Stromal cell of bone marrow (primary cell): ENCODE data around the gene ZNF441.
"Not testable (repeated sequence)": the region's sequence is repeated elsewhere in the genome, so short reads cannot be mapped to it uniquely, and the experiment has no call there.

ENCODE experiments used
- DNase-seq: peaks from one replicate; pipeline ENCODE4 v3.0.0-alpha.2; 2012; ENCODE audit warnings: low read depth

Gene ZNF441

DNA sequence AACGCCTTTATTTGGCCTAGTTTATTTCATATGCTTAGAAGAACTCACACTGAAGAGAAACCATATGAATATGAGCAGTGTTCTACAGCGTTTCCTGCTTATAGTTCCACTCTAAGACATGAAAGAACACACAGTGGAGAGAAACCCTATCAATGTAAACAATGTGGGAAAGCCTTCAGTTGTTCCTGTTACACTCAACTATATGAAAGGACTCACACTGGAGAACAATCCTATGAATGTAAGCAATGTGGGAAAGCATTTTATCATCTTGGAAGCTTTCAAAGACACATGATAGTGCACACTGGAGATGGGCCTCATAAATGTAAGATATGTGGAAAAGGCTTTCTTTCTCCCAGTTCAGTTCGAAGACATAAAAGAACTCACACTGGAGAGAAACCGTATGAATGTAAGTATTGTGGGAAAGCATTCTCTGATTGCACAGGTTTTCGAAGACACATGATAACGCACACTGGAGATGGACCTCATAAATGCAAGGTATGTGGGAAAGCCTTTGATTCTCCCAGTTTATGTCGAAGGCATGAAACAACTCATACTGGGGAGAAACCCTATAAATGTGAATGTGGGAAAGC, 13.7 kb downstream of the ZNF441 start:
- DNase-seq: no peak

DNA sequence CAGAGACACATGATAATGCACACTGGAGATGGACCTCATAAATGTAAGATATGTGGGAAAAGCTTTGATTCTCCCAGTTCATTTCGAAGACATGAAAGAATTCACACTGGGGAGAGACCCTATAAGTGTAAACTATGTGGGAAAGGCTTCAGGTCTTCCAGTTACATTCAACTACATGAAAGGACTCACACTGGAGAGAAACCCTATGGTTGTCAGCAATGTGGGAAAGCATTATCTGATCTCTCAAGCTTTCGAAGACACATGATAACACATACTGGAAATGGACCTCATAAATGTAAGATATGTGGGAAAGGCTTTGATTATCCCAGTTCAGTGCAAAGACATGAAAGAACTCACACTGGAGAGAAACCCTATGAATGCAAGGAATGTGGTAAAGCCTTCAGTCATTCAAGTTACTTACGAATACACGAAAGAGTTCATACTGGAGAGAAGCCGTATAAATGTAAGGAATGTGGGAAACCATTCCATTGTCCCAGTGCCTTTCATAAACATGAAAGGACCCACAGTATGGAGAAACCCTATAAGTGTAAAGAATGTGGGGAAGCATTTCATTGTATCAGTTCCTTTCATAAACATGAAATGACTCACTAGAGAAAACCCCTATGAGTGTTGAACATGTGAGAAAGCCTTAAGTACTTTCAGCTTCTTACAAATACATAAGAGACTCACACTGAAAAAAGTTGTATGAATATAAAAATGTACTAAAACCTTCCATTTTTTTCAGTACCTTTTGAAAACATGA, 14.7 kb downstream of the ZNF441 start:
- DNase-seq: no peak

DNA sequence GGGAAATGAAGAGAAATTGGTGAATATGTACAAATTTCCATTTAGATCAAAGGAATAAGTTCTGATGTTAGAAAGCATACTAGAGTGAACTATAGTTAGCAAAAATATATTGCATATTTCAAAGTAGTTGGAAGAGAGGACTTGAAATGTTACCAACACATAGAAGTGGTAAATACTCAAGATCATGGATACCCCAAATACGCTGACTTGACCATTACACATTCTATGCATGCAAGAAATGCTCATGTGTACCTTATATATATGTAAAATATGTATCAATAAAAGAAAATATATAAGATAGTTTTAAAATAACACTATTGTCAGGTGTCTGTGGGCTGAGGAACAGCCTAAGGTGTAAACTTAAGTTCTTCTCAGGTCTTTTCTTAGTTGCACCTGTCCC, 17.0 kb downstream of the ZNF441 start:
- DNase-seq: no peak

DNA sequence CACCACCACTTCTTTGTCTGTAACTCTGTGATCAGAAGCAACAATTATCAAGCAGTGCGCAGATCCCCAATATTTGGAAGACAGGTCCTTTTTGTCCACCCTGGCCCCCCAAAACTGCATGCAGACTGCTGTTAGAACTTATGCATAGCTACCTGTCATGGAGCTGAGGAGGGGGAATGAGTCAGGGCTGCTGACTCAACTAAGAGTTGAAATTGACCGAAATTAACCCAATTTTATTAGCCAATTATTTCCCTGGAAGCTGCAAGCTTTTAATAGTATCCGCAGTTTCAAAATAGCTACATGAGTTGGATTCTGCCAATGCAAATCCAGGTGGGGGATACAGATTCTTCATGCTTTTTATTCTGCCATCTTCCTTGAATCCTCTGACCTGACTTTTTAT, 17.6 kb downstream of the ZNF441 start:
- no peak for DNase-seq

DNA sequence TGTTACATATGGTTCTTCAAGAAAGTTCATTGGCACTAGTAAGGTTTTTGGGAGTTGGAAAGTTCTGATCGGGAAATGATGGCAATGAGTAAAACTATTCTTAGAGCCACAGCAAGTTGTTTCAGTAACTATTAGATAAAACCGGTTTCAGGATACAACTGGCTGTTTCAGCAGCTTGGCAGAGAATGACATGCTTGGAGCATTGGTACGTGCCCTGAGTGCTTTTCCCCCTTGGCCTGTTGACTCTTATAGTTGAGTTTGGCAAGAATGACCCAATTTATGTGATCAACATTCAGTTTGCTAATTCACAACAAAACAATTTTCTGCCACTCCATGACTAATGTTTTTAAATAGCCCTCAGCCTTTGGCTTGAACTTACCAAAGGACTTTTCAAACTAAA, 20.7 kb downstream of the ZNF441 start:
- no peak for DNase-seq

DNA sequence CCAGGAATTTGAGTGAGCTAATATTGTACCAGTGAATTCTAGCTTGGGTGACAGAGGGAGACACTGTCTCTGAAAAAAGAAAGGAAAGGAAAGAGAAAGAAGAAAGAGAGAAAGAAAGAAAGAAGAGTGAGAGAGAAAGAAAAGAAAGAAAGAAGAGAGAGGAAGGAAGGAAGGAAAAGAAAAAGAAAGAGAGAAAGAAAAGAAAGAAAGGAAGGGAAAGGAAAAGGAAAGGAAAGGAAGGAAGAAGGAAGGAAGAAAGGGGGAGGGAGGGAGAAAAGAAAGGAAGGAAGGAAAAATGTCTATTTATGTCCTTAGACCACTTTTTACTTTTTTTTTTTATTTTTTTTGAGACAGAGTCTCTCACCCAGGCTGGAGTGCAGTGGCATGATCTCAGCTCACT, 26.1 kb downstream of the ZNF441 start:
- no peak for DNase-seq

DNA sequence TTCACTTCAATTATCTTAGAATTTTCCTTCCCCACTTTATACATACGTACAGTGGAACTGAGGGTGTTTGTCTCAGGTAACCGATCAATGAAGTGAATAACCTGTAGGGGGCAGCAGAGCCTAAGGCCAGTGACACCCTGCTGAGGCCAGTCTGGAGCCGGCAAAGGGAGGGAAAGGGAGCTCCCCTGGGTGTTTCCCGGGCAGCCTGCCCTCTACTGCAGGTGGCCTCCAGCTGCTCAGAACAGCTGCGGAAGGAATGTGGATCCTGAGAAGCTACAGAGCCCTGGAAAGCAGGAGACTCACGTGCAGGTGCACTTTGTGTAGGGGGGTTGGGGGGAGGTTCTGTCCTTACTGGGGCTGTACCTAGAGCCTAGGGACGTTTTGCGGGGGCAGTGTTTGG, 30.7 kb downstream of the ZNF441 start:
- DNase-seq: peak; percentile 63

DNA sequence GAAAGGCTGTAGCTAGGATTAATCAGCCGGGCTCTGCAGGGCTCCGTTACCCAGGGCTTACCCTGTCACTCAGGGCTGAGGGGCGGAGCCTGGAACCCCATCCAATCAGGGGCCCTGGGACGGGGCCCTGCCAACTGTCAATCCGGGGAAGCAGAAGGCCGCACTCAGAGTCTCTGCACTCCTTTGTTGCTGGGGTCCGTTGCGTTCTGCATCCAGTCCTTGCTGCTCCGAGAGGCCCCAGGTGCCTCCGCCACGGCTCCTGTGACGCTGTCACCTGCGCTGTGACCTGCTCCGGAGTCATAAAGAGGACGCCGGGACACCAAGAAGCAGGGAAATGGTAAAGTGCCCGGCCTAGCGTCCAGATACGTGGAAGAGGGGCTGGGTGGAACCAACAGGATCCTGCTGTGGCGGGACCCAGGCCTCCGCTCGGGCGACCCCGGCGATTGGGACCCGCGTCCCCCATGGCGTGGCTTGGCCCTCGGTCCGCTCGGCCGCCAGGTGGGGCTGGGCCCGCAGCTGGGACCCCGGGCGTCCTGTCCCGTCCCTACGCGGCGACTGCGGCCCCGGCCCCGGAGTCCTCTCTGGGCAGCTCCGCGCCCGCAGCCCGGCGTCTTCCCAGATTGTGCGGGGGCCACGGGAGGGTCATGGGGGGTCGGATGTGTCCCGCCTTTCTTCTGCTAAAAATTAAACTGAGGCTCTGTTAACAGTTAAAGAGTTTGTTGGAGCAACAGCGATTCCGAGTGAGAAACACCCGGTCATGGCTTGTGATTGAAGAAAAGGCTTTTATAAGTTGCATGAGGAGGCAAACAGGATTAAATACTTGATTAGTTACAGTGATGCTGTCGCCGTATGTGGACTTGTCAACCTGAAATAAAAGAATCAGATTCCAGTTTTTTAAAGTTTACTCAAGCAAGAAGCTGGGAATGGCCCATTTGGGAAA, 31.9 kb downstream of the ZNF441 start, which contains the start of gene ZNF491:
ZNF491 (plus strand) TSS at position 133 of the 940 bp plus-strand sequence. CDS start 7,431 bp downstream, outside the sequence.
- DNase-seq: peak; percentile 85

DNA sequence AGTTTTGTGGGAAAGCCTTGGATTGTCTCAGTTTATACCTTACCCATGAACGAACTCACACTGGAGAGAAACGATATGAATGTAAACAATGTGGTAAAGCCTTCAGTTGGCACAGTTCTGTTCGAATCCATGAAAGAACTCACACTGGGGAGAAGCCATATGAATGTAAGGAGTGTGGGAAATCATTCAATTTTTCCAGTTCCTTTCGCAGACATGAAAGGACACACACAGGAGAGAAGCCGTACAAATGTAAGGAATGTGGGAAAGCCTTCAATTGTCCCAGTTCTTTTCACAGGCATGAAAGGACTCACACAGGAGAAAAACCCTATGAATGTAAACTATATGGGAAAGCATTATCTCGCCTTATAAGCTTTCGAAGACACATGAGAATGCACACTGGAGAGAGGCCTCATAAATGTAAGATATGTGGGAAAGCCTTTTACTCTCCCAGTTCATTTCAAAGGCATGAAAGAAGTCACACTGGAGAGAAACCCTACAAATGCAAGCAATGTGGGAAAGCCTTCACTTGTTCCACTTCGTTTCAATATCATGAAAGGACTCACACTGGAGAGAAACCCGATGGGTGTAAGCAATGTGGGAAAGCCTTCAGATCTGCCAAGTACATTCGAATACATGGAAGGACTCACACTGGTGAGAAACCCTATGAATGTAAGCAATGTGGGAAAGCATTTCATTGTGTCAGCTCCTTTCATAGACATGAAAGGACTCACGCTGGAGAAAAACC, 39.7 kb downstream of the ZNF441 start:
- no peak for DNase-seq

DNA sequence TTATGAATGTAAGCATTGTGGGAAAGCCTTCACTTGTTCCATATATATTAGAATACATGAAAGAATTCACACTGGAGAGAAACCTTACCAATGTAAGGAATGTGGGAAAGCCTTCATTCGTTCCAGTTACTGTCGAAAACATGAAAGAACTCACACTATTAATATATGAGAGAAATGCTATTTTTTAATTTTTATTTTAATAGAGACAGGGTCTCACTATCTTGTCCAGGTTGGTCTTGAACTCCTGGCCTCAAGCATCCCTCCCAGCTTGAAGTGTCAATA, 40.2 kb downstream of the ZNF441 start:
- no peak for DNase-seq

DNA sequence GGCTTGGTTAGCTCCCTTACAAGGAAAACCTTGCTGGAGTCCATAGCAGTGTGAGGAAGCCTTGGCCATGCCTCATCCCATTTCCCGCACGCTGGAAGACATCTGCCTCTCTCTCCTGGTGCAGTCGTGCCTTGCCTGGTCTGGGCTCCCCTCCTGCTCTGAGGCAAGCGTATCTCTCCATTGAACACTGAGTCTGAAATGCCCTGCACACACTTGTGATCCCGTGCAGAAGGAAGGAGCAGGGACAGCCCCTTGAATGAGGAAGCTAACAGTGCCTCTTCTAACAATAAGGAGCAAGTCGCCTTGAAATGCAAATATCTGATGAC, 46.9 kb downstream of the ZNF441 start:
- DNase-seq: no peak

DNA sequence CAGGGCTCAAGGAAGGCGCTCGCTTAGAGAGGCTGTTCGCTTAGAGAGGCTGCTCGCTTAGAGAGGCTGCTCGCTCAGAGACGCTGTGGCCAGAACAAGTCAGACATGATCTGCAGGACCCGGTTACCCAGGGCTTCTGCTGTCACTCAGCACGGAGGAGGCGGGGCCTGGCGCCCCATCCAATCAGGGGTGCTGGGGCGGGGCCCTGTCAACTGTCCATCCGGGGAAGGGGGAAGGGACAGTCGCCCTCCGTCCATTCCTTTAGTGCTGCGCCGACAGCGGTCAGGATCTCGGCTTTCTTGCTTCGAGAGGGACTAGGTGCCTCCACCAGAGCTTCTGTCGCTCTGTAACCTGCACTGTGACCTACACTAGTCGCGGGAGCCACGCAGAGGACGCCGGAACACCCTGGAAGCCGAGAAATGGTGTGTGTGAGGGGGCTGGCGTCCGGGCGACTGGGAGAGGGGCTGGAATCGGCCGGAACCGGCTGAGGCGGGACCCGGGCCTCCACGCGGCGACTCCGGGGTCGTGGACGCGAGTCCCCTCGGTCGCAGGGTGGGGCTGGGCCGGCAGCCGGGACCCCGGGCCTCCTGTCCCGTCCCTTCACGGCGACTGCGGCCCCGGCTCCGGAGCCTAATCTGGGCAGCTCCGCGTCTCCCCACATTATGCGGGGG, 47.4 kb downstream of the ZNF441 start, which contains the start of gene ZNF440:
ZNF440 (plus strand) TSS at position 245 of the 671 bp plus-strand sequence; CDS start at position 420, 175 bp downstream.
- DNase-seq: peak; percentile 90

DNA sequence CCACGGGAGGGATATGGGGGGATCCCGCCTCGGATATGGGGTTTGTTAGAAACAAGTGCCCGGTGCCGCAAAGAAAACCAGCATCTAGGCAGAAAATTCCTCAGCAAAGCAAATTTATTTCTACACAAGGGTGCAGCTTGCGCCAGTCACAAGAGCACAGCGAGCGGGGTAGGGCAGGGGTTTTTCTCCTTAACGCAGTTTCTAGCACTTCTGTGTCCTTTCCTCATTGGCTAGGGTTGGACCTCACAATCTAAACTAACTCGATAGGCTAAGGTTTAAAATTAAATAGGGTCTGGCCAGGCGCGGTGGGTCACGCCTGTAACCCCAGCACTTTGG, 47.9 kb downstream of the ZNF441 start:
- DNase-seq: no peak

DNA sequence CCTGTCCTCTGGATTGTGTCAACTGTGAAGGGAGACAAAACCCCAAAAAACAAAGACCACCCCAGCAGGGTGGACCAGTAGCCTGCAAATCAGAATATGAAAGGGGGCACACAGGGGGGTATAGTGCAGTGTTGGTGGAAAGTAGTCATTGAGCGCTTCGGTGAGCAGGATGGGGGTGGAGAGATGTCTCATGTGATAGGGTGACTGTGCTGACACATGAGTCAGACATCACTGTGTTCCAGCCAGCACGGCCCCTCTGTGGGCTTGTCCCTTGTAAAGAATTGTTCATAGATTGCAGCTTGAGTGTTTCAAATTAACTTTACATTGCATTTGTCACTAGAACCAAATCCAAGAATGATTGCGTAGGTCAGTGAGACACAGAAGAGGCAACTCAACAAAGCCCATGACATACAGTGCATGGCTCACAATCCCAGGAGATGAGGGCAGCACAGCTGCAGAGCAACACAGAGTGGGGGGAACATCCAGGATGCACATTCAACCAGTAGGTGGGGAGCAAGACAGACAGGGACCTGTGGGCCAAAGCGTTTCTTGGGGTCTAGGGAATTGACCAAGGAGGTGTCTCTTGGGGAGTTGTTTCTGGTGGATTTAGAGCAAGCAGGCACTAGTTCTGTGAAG, 54.8 kb downstream of the ZNF441 start:
- DNase-seq: no peak

DNA sequence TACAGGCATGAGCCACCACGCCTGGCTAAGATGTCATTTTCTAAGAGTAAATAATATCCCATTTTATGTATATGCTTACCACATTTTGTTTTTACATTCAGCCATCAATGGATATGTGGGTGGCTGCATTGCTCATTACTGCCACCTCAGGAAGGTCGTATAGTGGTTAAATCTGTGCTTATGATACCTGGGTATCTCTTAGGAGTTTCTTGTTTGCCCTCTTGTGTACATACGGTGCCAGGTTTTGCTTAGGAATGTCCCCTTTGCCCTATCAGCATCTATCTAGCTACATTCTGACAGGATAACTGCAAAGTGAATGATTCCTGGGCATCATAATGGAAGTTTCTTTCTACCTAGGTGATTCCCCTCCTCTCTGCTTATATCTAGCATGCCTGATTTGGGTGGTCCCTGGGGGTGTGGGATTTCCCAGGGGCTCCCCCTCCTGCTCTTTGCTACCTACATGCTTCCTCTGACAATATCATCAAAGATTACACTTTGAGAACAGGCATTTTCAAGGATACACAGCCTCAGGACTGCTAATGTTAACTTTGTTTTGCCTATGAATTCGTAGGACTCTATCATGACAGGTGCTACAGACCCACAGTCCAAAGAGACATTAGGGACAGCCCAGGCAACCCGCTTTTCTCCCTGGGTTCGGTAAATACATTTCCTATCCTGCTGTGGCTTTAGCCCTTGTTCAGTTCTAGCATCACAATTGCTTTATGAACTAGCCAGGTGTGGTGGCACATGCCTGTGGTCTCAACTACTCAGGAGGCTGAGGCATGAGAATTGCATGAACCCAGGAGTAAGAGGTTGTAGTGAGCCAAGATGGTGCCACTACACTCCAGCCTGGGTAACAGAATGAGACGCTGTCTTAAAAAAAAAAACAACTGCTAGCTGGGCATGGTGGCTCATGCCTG, 62.4 kb downstream of the ZNF441 start:
- DNase-seq: not testable (repeated sequence)

DNA sequence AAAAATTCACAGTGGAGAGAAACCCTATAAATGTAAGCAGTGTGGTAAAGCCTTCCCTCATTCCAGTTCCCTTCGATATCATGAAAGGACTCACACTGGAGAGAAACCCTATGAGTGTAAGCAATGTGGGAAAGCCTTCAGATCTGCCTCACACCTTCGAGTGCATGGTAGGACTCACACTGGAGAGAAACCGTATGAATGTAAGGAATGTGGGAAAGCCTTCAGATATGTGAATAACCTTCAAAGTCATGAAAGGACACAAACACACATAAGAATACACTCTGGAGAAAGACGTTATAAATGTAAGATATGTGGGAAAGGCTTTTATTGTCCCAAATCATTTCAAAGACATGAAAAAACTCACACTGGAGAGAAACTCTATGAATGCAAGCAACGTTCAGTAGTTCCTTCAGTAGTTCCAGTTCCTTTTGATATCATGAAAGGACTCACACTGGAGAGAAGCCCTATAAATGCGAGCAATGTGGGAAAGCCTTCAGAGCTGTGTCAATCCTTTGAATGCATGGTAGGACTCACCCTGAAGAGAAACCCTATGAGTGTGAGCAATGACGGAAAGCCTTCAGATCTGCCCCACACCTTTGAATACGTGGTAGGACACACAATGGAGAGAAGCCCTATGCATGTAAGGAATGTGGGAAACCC, 65.6 kb downstream of the ZNF441 start:
- no peak for DNase-seq

DNA sequence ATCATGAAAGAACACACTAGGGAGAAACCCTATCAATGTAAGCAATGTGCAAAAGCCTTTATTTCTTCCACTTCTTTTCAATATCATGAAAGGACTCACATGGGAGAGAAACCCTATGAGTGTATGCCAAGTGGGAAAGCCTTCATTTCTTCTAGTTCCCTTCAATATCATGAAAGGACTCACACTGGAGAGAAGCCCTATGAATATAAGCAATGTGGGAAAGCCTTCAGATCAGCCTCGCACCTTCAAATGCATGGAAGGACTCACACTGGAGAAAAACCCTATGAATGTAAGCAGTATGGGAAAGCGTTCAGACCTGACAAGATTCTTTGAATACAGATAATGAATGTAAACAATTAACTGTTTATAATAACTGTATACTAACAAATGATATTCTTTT, 66.7 kb downstream of the ZNF441 start:
- no peak for DNase-seq
